HUES64 (cell line): ENCODE measurements around the gene SLC2A6.

Source experiments
- H3K27ac ChIP-seq: 2 replicates; pipeline ENCODE4 v1.7.0; 2013; ENCODE audit warnings: low read depth, low read length, inconsistent platforms
- H3K27me3 ChIP-seq: 2 replicates; pipeline ENCODE4 v1.6.1; 2013; ENCODE audit warnings: mild to moderate bottlenecking, low read length; ENCODE audit not compliant: insufficient read depth
- H3K36me3 ChIP-seq: 2 replicates; pipeline ENCODE4 v1.6.1; 2013; ENCODE audit warnings: mild to moderate bottlenecking, low read length; ENCODE audit not compliant: insufficient read depth
- H3K4me1 ChIP-seq: 2 replicates; pipeline ENCODE4 v1.6.1; 2013; ENCODE audit warnings: mild to moderate bottlenecking, low read length, moderate library complexity; ENCODE audit not compliant: insufficient read depth
- H3K4me3 ChIP-seq: 2 replicates; pipeline ENCODE4 v1.5.1; 2013; ENCODE audit warnings: mild to moderate bottlenecking, low read length, moderate library complexity
- H3K9ac ChIP-seq: 2 replicates; pipeline ENCODE4 v1.6.1; 2013; ENCODE audit warnings: mild to moderate bottlenecking, low read depth, low read length
- H3K9me3 ChIP-seq: 2 replicates; pipeline ENCODE4 v1.6.1; 2013; ENCODE audit warnings: low read depth, low read length; ENCODE audit not compliant: insufficient read depth
- WGBS: fragments of 150-250, 120-280 bp; methylation state at CpG from one replicate; pipeline ENCODE4 v1.1.7; 2013; ENCODE audit warnings: missing lambda C conversion rate; 5-methylcytosine and 5-hydroxymethylcytosine counted together

Gene SLC2A6

DNA sequence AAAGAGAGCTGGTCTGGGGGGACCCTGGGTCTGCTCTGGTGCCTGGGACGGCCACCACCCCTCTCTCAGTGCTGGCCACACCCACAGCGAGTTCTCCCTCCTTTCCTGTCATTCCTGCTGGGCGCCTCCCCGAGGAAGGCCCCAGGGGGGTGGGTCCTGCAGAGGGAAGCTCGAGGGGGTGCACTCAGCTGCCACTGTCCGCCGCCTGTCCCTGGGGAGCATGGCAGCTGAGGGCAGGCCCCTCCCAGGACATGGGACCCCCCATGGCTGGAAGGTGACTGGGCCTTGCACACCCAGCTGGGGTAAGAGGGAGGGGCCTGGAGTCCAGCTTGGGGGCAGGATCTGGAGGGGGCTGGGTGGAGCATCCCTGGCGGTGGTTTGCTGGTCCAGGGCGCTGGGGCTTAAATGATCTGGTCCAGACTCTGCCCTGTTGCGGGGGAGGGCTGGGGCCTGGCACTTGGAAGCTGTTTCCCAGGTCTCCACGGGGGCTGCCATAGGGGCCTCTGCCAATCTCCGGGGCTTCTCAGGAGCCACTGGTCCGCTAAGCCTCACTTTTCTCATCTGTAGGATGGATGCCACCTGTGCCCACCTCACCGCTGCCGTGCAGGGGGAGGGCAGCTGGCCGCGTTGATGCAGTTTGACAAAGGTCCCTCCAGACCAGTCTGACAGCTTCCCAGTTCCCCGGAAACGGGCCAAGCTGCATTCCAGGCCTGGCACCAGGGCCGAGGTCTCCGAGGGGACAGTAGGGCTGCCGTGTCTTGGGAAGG lies 6.0 kb upstream of the SLC2A6 start:
- 85% methylated on average over 22 of the region's 22 CpGs for WGBS

DNA sequence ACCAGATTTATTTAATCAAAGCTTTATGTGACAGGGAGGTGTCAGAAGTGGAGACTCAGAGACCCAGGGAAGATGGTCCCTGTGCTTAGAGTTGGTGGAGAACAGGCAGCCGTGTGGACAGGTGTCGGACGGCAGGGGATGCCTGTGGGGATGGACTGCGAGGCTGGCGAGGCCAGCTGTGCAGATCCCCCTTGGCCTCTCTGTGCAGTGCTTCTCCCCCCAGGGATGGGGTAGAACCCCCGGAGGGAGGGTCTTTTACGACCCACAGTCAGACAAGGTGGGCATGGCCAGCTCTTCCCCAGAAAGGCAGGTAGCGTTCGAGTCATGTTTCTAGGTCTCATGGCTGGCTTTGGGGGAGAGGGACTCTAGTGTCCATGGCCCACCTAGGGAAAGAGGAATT lies 4.7 kb upstream of the SLC2A6 start:
- 88% methylated on average over 9 of the region's 9 CpGs for WGBS
- Histone ChIP-seq H3K4me1 (peaks cover 6% of the 10 kb centered on the region; the same call in 1 of the 2 replicates), H3K9me3 (no peaks in the 10 kb centered on the region), H3K4me3 (no peak overlapping the region), H3K9ac (no peak overlapping the region), H3K27me3 (peaks cover 12% of the 10 kb centered on the region; the same call in 1 of the 2 replicates), H3K27ac (no peak overlapping the region), H3K36me3 (no peaks in the 10 kb centered on the region)

More for the DNA sequence above, 6.0 kb upstream of the SLC2A6 start:
- Histone ChIP-seq H3K27me3 (peaks cover 6% of the 10 kb centered on the region; the same call in 1 of the 2 replicates), H3K36me3 (no peaks in the 10 kb centered on the region), H3K27ac (no peak overlapping the region), H3K4me3 (no peak overlapping the region), H3K4me1 (peaks cover 2% of the 10 kb centered on the region; the same call in 1 of the 2 replicates), H3K9ac (no peak overlapping the region), H3K9me3 (no peaks in the 10 kb centered on the region)

GRCh38 chr9:133477992-133478850 lies 678 bp downstream of the SLC2A6 start:
- no peaks in the 10 kb centered on the region for H3K9me3 ChIP-seq
- H3K9ac ChIP-seq: peak overlapping the region; percentile 58
- H3K4me3 ChIP-seq: peak overlapping the region; percentile 75
- H3K27ac ChIP-seq: no peak overlapping the region
- H3K4me1 ChIP-seq: peaks cover 9% of the 10 kb centered on the region; the same call in 1 of the 2 replicates
- peaks cover 8% of the 10 kb centered on the region; the same call in 1 of the 2 replicates for H3K27me3 ChIP-seq
- WGBS: 27% methylated on average over 17 of the region's 17 CpGs
- peaks cover 26% of the 10 kb centered on the region for H3K36me3 ChIP-seq

GRCh38 chr9:133477461-133477860 lies 1.4 kb downstream of the SLC2A6 start:
- H3K4me3 ChIP-seq: no peak overlapping the region

GRCh38 chr9:133476941-133477340 lies 2.0 kb downstream of the SLC2A6 start:
- H3K27me3 ChIP-seq: peaks cover 8% of the 10 kb centered on the region; the same call in 1 of the 2 replicates
- WGBS: 95% methylated on average over 21 of the region's 21 CpGs
- H3K4me1 ChIP-seq: peaks cover 9% of the 10 kb centered on the region; the same call in 1 of the 2 replicates
- H3K9me3 ChIP-seq: no peaks in the 10 kb centered on the region
- no peak overlapping the region for H3K4me3 ChIP-seq
- H3K9ac ChIP-seq: no peak overlapping the region
- H3K27ac ChIP-seq: no peak overlapping the region
- peaks cover 34% of the 10 kb centered on the region for H3K36me3 ChIP-seq

More at GRCh38 chr9:133477461-133477860, 1.4 kb downstream of the SLC2A6 start:
- H3K9me3 ChIP-seq: no peaks in the 10 kb centered on the region
- H3K27ac ChIP-seq: no peak overlapping the region
- H3K4me1 ChIP-seq: peaks cover 9% of the 10 kb centered on the region; the same call in 1 of the 2 replicates
- peaks cover 32% of the 10 kb centered on the region for H3K36me3 ChIP-seq
- peaks cover 8% of the 10 kb centered on the region; the same call in 1 of the 2 replicates for H3K27me3 ChIP-seq
- WGBS: 80% methylated on average over 4 of the region's 4 CpGs
- H3K9ac ChIP-seq: no peak overlapping the region

GRCh38 chr9:133476036-133476931 lies 2.6 kb downstream of the SLC2A6 start:
- Histone ChIP-seq H3K27ac (no peak overlapping the region), H3K36me3 (peaks cover 40% of the 10 kb centered on the region), H3K9ac (no peak overlapping the region), H3K4me3 (no peak overlapping the region), H3K4me1 (peaks cover 9% of the 10 kb centered on the region; the same call in 1 of the 2 replicates), H3K9me3 (no peaks in the 10 kb centered on the region), H3K27me3 (peaks cover 8% of the 10 kb centered on the region; the same call in 1 of the 2 replicates)
- 95% methylated on average over 27 of the region's 27 CpGs for WGBS

DNA sequence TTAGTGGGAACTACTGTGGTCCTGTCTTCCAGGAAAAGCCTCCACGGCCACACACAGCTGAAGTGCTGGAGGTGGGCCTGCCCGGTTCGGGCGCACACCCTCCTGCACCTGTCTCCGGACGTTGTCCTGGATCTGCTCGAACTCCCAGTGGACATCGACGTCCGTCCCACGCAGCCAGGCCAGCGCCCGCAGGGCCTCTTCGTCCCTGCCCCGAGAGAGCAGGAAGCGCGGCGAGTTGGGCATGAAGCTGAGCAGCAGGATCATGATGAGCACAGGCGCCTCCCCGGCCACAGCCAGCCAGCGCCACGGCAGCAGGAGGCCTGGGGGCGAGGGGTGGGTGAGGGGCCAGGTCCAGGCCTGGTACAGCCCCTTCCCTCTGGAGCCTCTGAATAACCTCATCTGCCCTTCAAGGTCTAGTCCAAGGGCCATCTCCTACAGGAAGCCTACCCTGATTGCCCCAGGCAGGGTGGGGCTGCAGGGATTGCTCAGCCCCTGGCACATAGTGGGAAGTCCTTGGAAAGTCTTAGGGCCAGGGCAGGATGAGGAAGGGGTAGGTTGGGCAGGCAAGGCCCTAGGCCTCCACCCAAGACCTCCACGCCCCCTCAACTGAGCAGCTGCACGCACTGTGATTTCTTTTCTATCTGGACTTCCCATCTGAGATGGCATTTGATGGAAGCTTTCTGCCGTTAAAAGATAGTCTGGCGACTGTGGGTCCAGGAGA lies 3.4 kb downstream of the SLC2A6 start:
- H3K9me3 ChIP-seq: no peaks in the 10 kb centered on the region
- H3K27ac ChIP-seq: no peak overlapping the region
- no peak overlapping the region for H3K9ac ChIP-seq
- WGBS: 95% methylated on average over 27 of the region's 27 CpGs
- H3K36me3 ChIP-seq: peaks cover 40% of the 10 kb centered on the region
- H3K4me1 ChIP-seq: peaks cover 9% of the 10 kb centered on the region; the same call in 1 of the 2 replicates
- peaks cover 8% of the 10 kb centered on the region; the same call in 1 of the 2 replicates for H3K27me3 ChIP-seq
- H3K4me3 ChIP-seq: no peak overlapping the region

- Histone ChIP-seq H3K9ac (no peak overlapping the region), H3K4me3 (no peak overlapping the region), H3K9me3 (no peaks in the 10 kb centered on the region), H3K36me3 (peaks cover 40% of the 10 kb centered on the region), H3K27ac (no peak overlapping the region), H3K27me3 (peaks cover 6% of the 10 kb centered on the region; the same call in 1 of the 2 replicates), H3K4me1 (peaks cover 7% of the 10 kb centered on the region; the same call in 1 of the 2 replicates)
- 93% methylated on average over 20 of the region's 20 CpGs for WGBS
Measured at GRCh38 chr9:133474853-133475252, 4.0 kb downstream of the SLC2A6 start.

GRCh38 chr9:133474215-133474614 lies 4.7 kb downstream of the SLC2A6 start:
- peaks cover 40% of the 10 kb centered on the region for H3K36me3 ChIP-seq
- no peak overlapping the region for H3K4me3 ChIP-seq
- H3K9ac ChIP-seq: no peak overlapping the region
- H3K27ac ChIP-seq: no peak overlapping the region
- H3K4me1 ChIP-seq: 0 out of 2 replicates have a peak, but pooled peaks cover 3% of the 10 kb centered on the region
- 94% methylated on average over 4 of the region's 5 CpGs for WGBS
- H3K27me3 ChIP-seq: no peaks in the 10 kb centered on the region
- H3K9me3 ChIP-seq: no peaks in the 10 kb centered on the region

- Histone ChIP-seq H3K9me3 (no peaks in the 10 kb centered on the region), H3K4me1 (0 out of 2 replicates have a peak, but pooled peaks cover 3% of the 10 kb centered on the region), H3K4me3 (no peak overlapping the region), H3K9ac (no peak overlapping the region), H3K27me3 (no peaks in the 10 kb centered on the region), H3K27ac (no peak overlapping the region), H3K36me3 (peaks cover 40% of the 10 kb centered on the region)
- 95% methylated on average over 20 of the region's 20 CpGs for WGBS
Measured at GRCh38 chr9:133473743-133474142, 5.2 kb downstream of the SLC2A6 start.
